LoVo (cell line): ENCODE results near the gene SRC.

Source experiments
- DNase-seq: peaks from one replicate; pipeline ENCODE4 v3.0.0-alpha.2; 2016; ENCODE audit warnings: low spot score

Gene SRC

GRCh38 chr20:37414224-37415035, 68.5 kb downstream of the SRC start:
- DNase-seq, result no peak

GRCh38 chr20:37415118-37416085, 69.5 kb downstream of the SRC start:
- DNase-seq, result no peak

DNA sequence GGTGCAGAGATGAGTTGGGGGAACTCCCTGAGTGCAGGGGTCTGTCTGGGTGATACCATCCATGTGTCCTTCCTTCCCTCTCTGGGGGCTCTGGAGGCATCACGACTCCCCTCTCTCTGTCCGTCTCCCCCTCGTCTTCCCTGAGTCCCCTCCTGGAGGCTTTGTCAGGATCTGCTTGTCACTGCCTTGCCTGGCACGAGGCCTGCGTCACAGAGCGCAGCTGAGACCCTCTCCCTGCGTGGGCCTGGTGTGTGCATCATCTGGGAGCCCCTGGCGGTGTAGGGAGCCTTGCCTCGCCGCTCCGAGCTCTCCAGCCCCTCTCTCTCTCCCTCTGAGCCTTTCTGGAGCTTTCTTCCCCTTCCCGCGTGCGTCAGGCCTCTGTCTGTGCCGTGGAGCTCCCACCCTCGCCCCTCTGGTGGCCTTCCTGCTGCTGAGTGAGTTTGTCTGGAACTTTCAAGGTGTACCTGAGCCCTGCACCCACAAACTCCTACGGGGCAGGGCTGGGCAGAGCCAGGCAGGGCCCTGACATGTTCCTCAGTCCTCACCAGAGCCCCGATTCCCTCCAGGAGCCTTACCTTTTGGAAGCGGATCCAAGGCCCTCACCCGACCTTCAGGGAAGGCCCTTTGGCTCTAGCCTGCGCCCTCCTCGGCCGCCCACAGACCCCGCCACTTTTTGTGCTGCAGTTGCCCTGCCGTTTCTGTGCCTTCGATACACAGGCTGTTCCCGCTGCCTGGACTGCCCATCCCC, 70.3 kb downstream of the SRC start:
- no peak for DNase-seq

GRCh38 chr20:37416848-37417616, 71.1 kb downstream of the SRC start:
- DNase-seq, result no peak

GRCh38 chr20:37417617-37418467, 71.9 kb downstream of the SRC start:
- DNase-seq, result no peak

DNA sequence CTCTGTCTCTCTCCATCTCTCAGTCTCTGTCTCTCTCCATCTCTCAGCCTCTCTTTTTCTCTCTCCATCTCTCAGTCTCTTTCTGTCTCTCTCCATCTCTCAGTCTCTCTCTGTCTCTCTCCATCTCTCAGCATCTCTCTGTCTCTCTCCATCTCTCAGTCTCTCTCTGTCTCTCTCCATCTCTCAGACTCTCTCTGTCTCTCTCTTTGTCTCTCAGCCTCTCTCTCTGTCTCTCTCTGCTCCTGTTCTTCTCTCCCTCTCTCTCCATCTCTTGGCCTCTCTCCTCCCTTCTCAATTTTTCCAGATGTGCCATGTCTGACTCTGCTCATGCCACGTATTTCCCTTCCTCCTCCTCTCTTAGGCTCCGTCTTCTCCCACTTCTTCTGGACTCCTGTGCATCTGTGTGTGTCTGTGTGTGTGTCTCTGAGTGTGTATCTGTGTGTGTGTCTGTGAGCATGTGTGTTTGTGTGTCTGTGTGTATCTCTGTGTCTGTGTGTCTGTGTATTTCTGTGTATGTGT, 72.7 kb downstream of the SRC start:
- no peak for DNase-seq

DNA sequence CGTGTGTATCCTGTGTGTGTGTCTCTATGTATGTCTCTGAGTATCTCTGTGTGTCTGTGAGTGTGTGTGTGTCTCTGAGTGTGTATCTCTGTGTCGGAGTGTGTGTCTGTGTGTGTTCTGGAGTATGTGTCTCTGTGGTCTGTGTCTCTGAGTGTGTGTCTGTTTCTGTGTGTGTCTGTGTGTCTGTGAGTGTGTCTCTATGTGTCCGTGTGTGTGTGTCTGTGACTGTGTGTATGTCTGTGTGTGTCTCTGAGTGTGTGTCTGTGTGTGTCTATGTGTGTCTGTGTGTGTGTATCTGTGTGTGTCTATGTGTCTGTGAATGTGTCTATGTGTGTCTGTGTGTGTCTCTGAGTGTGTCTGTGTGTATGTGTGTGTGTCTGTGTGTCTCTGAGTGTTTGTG, 73.4 kb downstream of the SRC start:
- no peak for DNase-seq

GRCh38 chr20:37419774-37420542, 74.0 kb downstream of the SRC start:
- DNase-seq, result no peak

- DNase-seq, result no peak
Observed at GRCh38 chr20:37420610-37421009, 74.7 kb downstream of the SRC start.

DNA sequence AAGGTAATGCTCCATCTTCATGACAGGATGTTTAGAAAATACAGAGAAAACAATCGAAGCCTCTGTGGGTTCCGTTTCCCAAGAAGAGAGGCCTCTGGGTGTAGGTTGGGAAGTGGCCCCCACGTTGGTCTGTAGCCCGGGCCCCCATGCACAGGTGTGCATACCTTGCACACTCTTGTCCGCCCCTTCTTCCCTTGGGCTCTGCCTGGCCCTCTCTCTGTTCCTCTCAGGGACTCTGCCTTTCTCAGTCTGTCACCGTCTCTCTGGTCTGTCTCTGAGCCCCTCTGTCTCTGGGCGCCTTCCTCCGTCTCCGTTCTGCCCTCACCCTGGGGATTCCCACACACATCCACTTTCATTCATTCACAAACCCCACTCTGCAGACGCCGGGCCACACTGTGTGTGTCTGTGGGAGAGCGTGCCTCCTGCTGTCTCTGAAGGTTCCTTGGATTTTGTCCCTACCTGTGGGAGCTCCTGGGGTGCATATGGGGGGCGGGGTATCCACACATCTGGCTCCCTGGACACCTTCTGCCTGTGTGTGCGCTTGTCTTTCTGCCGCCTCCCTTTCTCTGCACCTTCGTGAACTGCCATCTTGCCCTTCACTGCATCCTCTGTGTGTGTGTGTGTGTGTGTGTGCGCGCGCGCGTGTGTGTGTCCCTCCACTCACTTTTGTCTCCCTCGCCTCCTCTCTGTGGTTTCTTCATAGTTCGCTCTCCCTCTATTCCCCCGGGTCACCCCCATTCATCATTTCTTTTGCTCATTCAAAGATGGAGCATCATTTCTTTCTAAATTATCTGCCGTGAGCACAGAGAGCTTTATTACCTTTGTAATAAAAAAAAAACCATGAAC, 75.3 kb downstream of the SRC start:
- no peak for DNase-seq

GRCh38 chr20:37421988-37422387, 76.0 kb downstream of the SRC start:
- DNase-seq, result no peak

GRCh38 chr20:37422791-37423286, 76.9 kb downstream of the SRC start:
- DNase-seq, result no peak

DNA sequence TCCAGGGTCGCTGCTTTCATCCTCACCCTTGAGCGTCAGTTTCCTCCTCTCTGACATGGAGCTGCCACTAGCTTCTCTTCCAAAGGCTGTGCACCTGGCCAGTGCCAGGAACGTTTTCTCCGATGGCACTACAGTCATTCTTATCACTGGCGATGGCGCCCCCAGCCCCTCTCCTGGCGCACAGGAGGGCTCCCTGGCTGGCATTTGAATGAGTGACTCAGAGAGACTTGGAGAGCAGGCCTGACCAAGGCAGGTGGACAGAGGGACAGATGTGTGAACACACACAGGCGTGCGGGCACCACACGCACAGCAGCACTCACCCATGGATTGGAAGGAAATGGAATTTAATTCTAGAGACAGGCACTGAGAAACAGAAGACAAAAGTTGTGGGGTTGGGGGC, 77.6 kb downstream of the SRC start:
- no peak for DNase-seq

DNA sequence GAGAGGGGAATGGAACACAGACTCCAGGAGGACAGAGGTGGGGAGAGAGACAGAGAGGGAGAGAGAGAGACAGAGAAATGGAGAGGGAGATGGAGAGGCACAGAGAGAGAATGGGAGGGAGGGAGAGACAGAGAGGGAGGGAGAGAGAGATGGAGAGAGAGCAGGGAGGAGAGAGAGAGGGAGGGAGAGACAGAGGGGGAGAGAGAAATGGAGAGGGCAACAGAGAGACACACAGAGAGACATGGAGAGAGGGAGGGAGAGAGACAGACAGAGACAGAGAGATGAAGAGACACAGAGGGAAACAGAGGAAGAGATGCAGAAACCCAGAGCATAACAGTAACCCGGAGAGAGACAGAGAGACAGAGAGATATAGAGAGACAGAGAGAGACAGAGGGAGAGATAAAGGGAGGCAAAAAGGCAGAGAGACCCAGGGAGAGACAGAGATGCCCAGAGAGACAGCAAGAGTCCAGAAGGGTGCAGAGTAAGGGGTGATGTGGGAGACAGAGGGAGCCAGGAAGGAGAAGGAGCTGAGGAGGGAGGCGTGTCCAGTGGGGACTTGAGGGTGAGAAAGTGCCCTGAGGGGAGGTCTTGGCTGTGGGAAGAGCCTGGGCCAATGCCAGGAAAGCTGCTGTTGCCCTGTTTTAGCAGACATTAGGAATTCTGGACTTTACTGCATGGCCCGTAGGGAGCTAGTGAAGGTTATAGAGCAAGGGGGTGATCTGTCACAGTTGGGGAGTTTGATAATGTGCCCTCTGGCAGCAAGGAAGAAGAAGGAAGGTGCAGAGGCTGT, 78.3 kb downstream of the SRC start:
- DNase-seq, result no peak

- no peak for DNase-seq
Observed at GRCh38 chr20:37425103-37425625, 79.2 kb downstream of the SRC start.

DNA sequence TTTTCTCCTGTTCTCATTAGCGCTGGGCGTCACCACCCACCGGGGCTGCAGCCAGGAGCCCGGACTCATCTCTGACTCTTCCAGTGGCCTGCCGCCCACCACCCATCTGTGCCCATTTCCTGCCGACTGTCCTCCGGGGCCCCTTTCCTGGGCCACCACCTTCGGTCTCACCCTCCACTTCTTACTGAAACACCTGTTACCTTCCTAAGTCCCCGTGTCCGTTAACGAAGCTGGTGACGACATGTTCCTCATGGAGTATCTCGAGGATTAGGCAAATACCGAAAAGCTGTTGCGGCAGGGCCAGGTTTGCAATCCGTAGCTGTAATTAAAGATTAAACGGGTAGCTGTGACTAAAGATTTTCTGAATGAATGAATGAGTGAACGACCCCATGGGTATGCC, 80.2 kb downstream of the SRC start:
- DNase-seq, result no peak

DNA sequence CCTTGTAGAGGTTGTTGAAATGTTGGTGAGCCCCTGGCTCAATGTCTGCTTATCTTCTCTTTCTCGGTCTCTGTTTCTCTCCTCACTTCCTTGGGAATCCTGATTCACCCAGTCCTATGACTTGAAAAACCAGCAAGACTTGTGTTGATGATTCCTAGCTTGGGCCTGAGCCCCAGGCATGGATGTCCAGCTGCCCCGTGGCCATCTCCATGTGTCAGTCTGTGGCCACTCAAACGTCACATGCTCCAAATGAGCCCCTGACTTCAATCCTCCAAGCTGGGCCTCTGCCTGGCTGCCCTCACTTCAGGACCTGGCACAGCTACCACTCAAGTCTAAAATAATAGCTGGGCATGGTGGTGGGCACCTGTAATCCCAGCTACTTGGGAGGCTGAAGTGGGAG, 81.0 kb downstream of the SRC start:
- DNase-seq, result no peak
